Neural progenitor cell (in vitro differentiated cells): ENCODE measurements around the gene CYBC1.

ENCODE experiments used
- CTCF ChIP-seq: fragments of 200-600 bp; sonication (generic); IDR thresholded peaks from 2 replicates; pipeline ENCODE4 v1.5.1; 2017; ENCODE audit warnings: antibody characterized with exemption, mild to moderate bottlenecking
- EZH2 ChIP-seq: fragments of 200-600 bp; sonication (generic); IDR thresholded peaks from 2 replicates; pipeline ENCODE4 v1.6.1; 2017; ENCODE audit warnings: antibody characterized with exemption, mild to moderate bottlenecking, moderate library complexity
- EZH2phosphoT487 ChIP-seq: fragments of 200-600 bp; sonication (generic); IDR thresholded peaks from 2 replicates; pipeline ENCODE4 v1.6.1; 2017; ENCODE audit warnings: antibody characterized with exemption

DNA sequence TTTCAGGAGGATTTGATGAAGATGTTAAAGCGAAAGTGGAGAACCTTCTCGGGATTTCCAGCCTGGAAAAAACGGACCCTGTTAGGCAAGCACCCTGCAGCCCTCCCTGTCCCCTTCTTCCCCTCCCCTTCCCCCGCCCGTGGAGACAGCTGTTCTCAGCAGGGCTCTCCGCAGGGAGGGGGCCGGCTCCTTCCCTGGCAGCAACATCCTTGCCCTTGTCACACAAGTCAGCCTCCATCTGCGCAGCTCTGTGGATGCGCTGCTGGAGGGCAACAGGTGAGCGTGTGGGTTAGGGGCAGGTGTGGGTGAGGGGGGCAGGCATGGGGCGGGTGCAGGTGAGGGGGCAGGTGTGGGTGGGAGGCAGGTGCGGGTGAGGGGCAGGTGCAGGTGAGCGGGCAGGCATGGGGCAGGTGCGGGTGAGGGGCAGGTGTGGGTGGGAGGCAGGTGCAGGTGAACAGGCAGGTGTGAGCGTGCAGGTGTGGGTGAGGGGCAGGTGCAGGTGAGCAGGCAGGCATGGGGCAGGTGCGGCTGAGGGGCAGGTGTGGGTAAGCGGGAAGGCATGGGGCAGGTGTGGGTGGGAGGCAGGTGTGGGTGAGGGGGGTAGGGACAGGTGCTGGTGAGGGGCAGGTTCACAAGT lies 9.4 kb downstream of the CYBC1 start:
- TF ChIP-seq EZH2phosphoT487: no peak
- no peak for TF ChIP-seq CTCF
- TF ChIP-seq EZH2: no peak
